IgD-negative memory B cell (primary cell): ENCODE measurements around the gene ASCL5. TPM values are rescaled to one million over a fixed set of nuclear protein-coding genes. Genes with fewer than 3 reads are reported as not detected.

ENCODE experiments used
- H3K27ac Mint-ChIP-seq, 3 donors: one replicate each; pipeline ENCODE4 v1.8.0; 2020 to 2022; ENCODE audit warnings: mild to moderate bottlenecking in 3 of 3, mixed read lengths in 3 of 3, moderate library complexity in 1 of 3
- H3K27me3 Mint-ChIP-seq: one replicate; pipeline ENCODE4 v1.8.0; 2021; ENCODE audit warnings: mixed read lengths
- H3K36me3 Mint-ChIP-seq: one replicate; pipeline ENCODE4 v1.8.0; 2020; ENCODE audit warnings: mild to moderate bottlenecking, mixed read lengths
- H3K4me1 Mint-ChIP-seq, 3 donors: one replicate each; pipeline ENCODE4 v1.8.0; 2020 to 2022; ENCODE audit warnings: mixed read lengths in 3 of 3, mild to moderate bottlenecking in 1 of 3
- H3K4me3 Mint-ChIP-seq, 4 donors: one replicate each; pipeline ENCODE4 v1.8.0; 2020 to 2022; ENCODE audit warnings: mild to moderate bottlenecking in 4 of 4, mixed read lengths in 4 of 4, moderate library complexity in 3 of 4
- H3K9me3 Mint-ChIP-seq, 3 donors: one replicate each; pipeline ENCODE4 v1.8.0; 2020 to 2021; ENCODE audit warnings: mixed read lengths in 3 of 3, mild to moderate bottlenecking in 1 of 3
- polyA plus RNA-seq: library from polyadenylated mRNA; unstranded; fragments of 300-500 nt; fragmentation: Illumina TruSeq; gene quantifications from one replicate; pipeline ENCODE4 v1.2.3, GENCODE V29; 2021

The ASCL5 gene
- polyA plus RNA-seq, 1 donor from 2014 or later: not detected

GRCh38 chr1:201131398-201131797, 4.4 kb upstream of the ASCL5 start:
- Mint-ChIP-seq H3K27ac (no peak overlapping the region), H3K4me1 (no peaks in the 10 kb centered on the region), H3K4me3 (no peak overlapping the region), H3K9me3 (peaks cover 0 to 3% (median 0%) of the 10 kb centered on the region in 3 donors), H3K36me3 (peaks cover 11% of the 10 kb centered on the region), H3K27me3 (peaks cover 1% of the 10 kb centered on the region)

- Mint-ChIP-seq H3K4me3 (no peak overlapping the region), H3K36me3 (peaks cover 8% of the 10 kb centered on the region), H3K4me1 (no peaks in the 10 kb centered on the region), H3K27me3 (peaks cover 4% of the 10 kb centered on the region), H3K27ac (no peak overlapping the region), H3K9me3 (peaks cover 0 to 3% (median 0%) of the 10 kb centered on the region in 3 donors)
These were observed 2.0 kb upstream of the ASCL5 start for GRCh38 chr1:201128962-201129361.

- no peak overlapping the region for H3K4me3 Mint-ChIP-seq
- H3K36me3 Mint-ChIP-seq: peaks cover 8% of the 10 kb centered on the region
- no peak overlapping the region for H3K27ac Mint-ChIP-seq
- peaks cover 4% of the 10 kb centered on the region for H3K27me3 Mint-ChIP-seq
- H3K4me1 Mint-ChIP-seq: no peaks in the 10 kb centered on the region
- peaks cover 0 to 3% (median 0%) of the 10 kb centered on the region in 3 donors for H3K9me3 Mint-ChIP-seq
These were observed 1.5 kb upstream of the ASCL5 start for GRCh38 chr1:201128476-201128875.

GRCh38 chr1:201127755-201128455, 921 bp upstream of the ASCL5 start:
- Mint-ChIP-seq H3K4me1 (no peaks in the 10 kb centered on the region), H3K27ac (no peak overlapping the region), H3K4me3 (no peak overlapping the region), H3K27me3 (peaks cover 4% of the 10 kb centered on the region), H3K36me3 (peaks cover 7% of the 10 kb centered on the region), H3K9me3 (peaks cover 0 to 3% (median 0%) of the 10 kb centered on the region in 3 donors)

- H3K36me3 Mint-ChIP-seq: peaks cover 4% of the 10 kb centered on the region
- H3K9me3 Mint-ChIP-seq: no peaks in the 10 kb centered on the region
- no peaks in the 10 kb centered on the region for H3K4me1 Mint-ChIP-seq
- H3K27me3 Mint-ChIP-seq: peaks cover 7% of the 10 kb centered on the region
- H3K4me3 Mint-ChIP-seq: no peak overlapping the region
- H3K27ac Mint-ChIP-seq: no peak overlapping the region
These were observed 537 bp downstream of the ASCL5 start for GRCh38 chr1:201126463-201126831.

- Mint-ChIP-seq H3K36me3 (peaks cover 4% of the 10 kb centered on the region), H3K27ac (no peak overlapping the region), H3K4me1 (no peaks in the 10 kb centered on the region), H3K9me3 (no peaks in the 10 kb centered on the region), H3K4me3 (no peak overlapping the region), H3K27me3 (peaks cover 9% of the 10 kb centered on the region)
These were observed 1.2 kb downstream of the ASCL5 start for GRCh38 chr1:201125800-201126199.

- Mint-ChIP-seq H3K9me3 (no peaks in the 10 kb centered on the region), H3K27me3 (peaks cover 9% of the 10 kb centered on the region), H3K36me3 (peaks cover under 1% of the 10 kb centered on the region), H3K4me3 (no peak overlapping the region), H3K4me1 (peaks cover 0 to 1% (median 0%) of the 10 kb centered on the region in 3 donors), H3K27ac (no peak overlapping the region)
These were observed 2.0 kb downstream of the ASCL5 start for GRCh38 chr1:201125019-201125418.

GRCh38 chr1:201123866-201124265, 3.1 kb downstream of the ASCL5 start:
- H3K36me3 Mint-ChIP-seq: no peaks in the 10 kb centered on the region
- H3K4me1 Mint-ChIP-seq: peaks cover 0 to 6% (median 1%) of the 10 kb centered on the region in 3 donors
- H3K27ac Mint-ChIP-seq: no peak overlapping the region
- H3K27me3 Mint-ChIP-seq: peaks cover 11% of the 10 kb centered on the region
- H3K4me3 Mint-ChIP-seq: no peak overlapping the region
- no peaks in the 10 kb centered on the region for H3K9me3 Mint-ChIP-seq

GRCh38 chr1:201122321-201122957, 4.5 kb downstream of the ASCL5 start:
- Mint-ChIP-seq H3K9me3 (no peaks in the 10 kb centered on the region), H3K4me1 (peaks cover 0 to 6% (median 1%) of the 10 kb centered on the region in 3 donors), H3K36me3 (no peaks in the 10 kb centered on the region), H3K27ac (no peak overlapping the region), H3K4me3 (no peak overlapping the region), H3K27me3 (peaks cover 12% of the 10 kb centered on the region)

GRCh38 chr1:201119206-201120197, 7.5 kb downstream of the ASCL5 start:
- H3K9me3 Mint-ChIP-seq: no peaks in the 10 kb centered on the region
- H3K4me3 Mint-ChIP-seq: peak overlapping the region in 1 of 4 donors; percentile 45
- peaks cover under 1 to 6% (median 1%) of the 10 kb centered on the region in 3 donors for H3K4me1 Mint-ChIP-seq
- peaks cover 23% of the 10 kb centered on the region for H3K27me3 Mint-ChIP-seq
- H3K27ac Mint-ChIP-seq: no peak overlapping the region
- H3K36me3 Mint-ChIP-seq: no peaks in the 10 kb centered on the region

GRCh38 chr1:201116091-201116490, 10.9 kb downstream of the ASCL5 start:
- Mint-ChIP-seq H3K27me3 (peaks cover 34% of the 10 kb centered on the region), H3K27ac (peak overlapping the region in 1 of 3 donors; percentile 71), H3K4me3 (peak overlapping the region in 3 of 4 donors; percentile 44 to 82 (median 67)), H3K9me3 (no peaks in the 10 kb centered on the region), H3K4me1 (peaks cover 3 to 8% (median 7%) of the 10 kb centered on the region in 3 donors), H3K36me3 (peaks cover 2% of the 10 kb centered on the region)

GRCh38 chr1:201115390-201115937, 11.5 kb downstream of the ASCL5 start:
- Mint-ChIP-seq H3K4me1 (peaks cover 3 to 8% (median 7%) of the 10 kb centered on the region in 3 donors), H3K27ac (no peak overlapping the region), H3K27me3 (peaks cover 34% of the 10 kb centered on the region), H3K9me3 (no peaks in the 10 kb centered on the region), H3K36me3 (peaks cover 2% of the 10 kb centered on the region), H3K4me3 (peak overlapping the region; percentile 17 to 82 (median 56))

GRCh38 chr1:201114245-201115131, 12.5 kb downstream of the ASCL5 start:
- H3K36me3 Mint-ChIP-seq: peaks cover 2% of the 10 kb centered on the region
- peaks cover 2 to 7% (median 4%) of the 10 kb centered on the region in 3 donors for H3K4me1 Mint-ChIP-seq
- H3K27me3 Mint-ChIP-seq: peaks cover 34% of the 10 kb centered on the region
- H3K27ac Mint-ChIP-seq: peak overlapping the region in 2 of 3 donors; percentile 10 to 90
- no peaks in the 10 kb centered on the region for H3K9me3 Mint-ChIP-seq
- peak overlapping the region; percentile 69 to 94 (median 86) for H3K4me3 Mint-ChIP-seq
